Liver (tissue), 9 donors: ENCODE results near the gene GPR171. TPM values are rescaled to one million over a fixed set of nuclear protein-coding genes. Genes with fewer than 3 reads are reported as not detected.

Experiments used
- DNase-seq: peaks from one replicate; pipeline ENCODE4 v3.0.0-alpha.2; 2017; ENCODE audit warnings: low spot score
- H3K27ac ChIP-seq, 2 donors: one replicate each; pipeline ENCODE4 v1.7.0; 2013; ENCODE audit warnings: inconsistent platforms in 2 of 2, low read length in 2 of 2, control low read depth in 1 of 2, low read depth in 1 of 2, mild to moderate bottlenecking in 1 of 2
- H3K27me3 ChIP-seq, 4 donors: one replicate each; pipeline versions ENCODE4 v1.6.1 to v1.7.0; 2013; ENCODE audit warnings: low read length in 3 of 4, inconsistent platforms in 1 of 4, mild to moderate bottlenecking in 1 of 4, moderate library complexity in 1 of 4; ENCODE audit not compliant: control insufficient read depth in 4 of 4, insufficient read depth in 4 of 4
- H3K36me3 ChIP-seq, 4 donors: one replicate each; pipeline versions ENCODE4 v1.6.1 to v1.7.0; 2013; ENCODE audit warnings: low read length in 3 of 4, mild to moderate bottlenecking in 3 of 4, low read depth in 1 of 4, moderate library complexity in 1 of 4; ENCODE audit not compliant: control insufficient read depth in 4 of 4, insufficient read depth in 3 of 4
- H3K4me1 ChIP-seq, 4 donors: one replicate each; pipeline versions ENCODE4 v1.6.1 to v1.7.0; 2013; ENCODE audit warnings: low read length in 3 of 4, mild to moderate bottlenecking in 3 of 4, moderate library complexity in 1 of 4; ENCODE audit not compliant: control insufficient read depth in 4 of 4, insufficient read depth in 4 of 4
- H3K4me3 ChIP-seq, 3 donors: one replicate each; pipeline versions ENCODE4 v1.6.1 to v1.7.0; 2013; ENCODE audit warnings: low read length in 3 of 3, control low read depth in 1 of 3, low read depth in 1 of 3, mild to moderate bottlenecking in 1 of 3
- H3K9ac ChIP-seq, 2 donors: one replicate each; pipeline ENCODE4 v1.7.0; 2013; ENCODE audit warnings: low read length in 2 of 2, mild to moderate bottlenecking in 2 of 2, moderate library complexity in 2 of 2, control low read depth in 1 of 2, low read depth in 1 of 2
- H3K9me3 ChIP-seq, 4 donors: one replicate each; pipeline versions ENCODE4 v1.6.1 to v1.7.0; 2013; ENCODE audit warnings: low read length in 3 of 4; ENCODE audit not compliant: control insufficient read depth in 4 of 4
- EGR1 ChIP-seq, 2 donors: IDR thresholded peaks; 2 replicates each; pipeline ENCODE4 v1.6.1; 2016 to 2018; ENCODE audit warnings: antibody characterized with exemption in 2 of 2, low read depth in 2 of 2
- FOXA2 ChIP-seq: IDR thresholded peaks from 2 replicates; pipeline ENCODE4 v1.6.1; 2016; ENCODE audit warnings: antibody characterized with exemption
- HNF4A ChIP-seq, 2 donors: conservative IDR thresholded peaks; 2 replicates each; pipeline ENCODE4 v1.6.1; 2016; ENCODE audit warnings: antibody characterized with exemption in 2 of 2, mild to moderate bottlenecking in 2 of 2
- JUND ChIP-seq, 2 donors: IDR thresholded peaks; 2 replicates each; pipeline ENCODE4 v1.6.1; 2016; ENCODE audit warnings: antibody characterized with exemption in 2 of 2
- NR2F2 ChIP-seq: IDR thresholded peaks from 2 replicates; pipeline ENCODE4 v1.6.1; 2016; ENCODE audit warnings: antibody characterized with exemption
- RAD21 ChIP-seq, 2 donors: IDR thresholded peaks; 2 replicates each; pipeline ENCODE4 v1.6.1; 2016; ENCODE audit warnings: antibody characterized with exemption in 2 of 2, mild to moderate bottlenecking in 2 of 2
- RXRA ChIP-seq, 2 donors: IDR thresholded peaks; 2 replicates each; pipeline ENCODE4 v1.6.1; 2017 to 2018; ENCODE audit warnings: antibody characterized with exemption in 2 of 2, mild to moderate bottlenecking in 1 of 2
- SP1 ChIP-seq: IDR thresholded peaks from 2 replicates; pipeline ENCODE4 v1.6.1; 2018; ENCODE audit warnings: antibody characterized with exemption, mild to moderate bottlenecking
- TAF1 ChIP-seq: conservative IDR thresholded peaks from 2 replicates; pipeline ENCODE4 v1.6.1; 2016; ENCODE audit warnings: antibody characterized with exemption, mild to moderate bottlenecking
- YY1 ChIP-seq: IDR thresholded peaks from 2 replicates; pipeline ENCODE4 v1.6.1; 2016; ENCODE audit warnings: antibody characterized with exemption, mild to moderate bottlenecking
- WGBS: extraction: QIAGEN DNeasy Blood & Tissue Kit; methylation state at CpG from one replicate; pipeline ENCODE4 v1.1.7; 2013; 5-methylcytosine and 5-hydroxymethylcytosine counted together
- polyA plus RNA-seq, 2 donors: library from polyadenylated mRNA; stranded (reverse) in 1 of 2; unstranded in 1 of 2; fragments of 200-250 nt in 1 of 2; fragments of >200 nt in 1 of 2; fragmentation: Nextera tagmentation in 1 of 2; extraction: Ambion mirVana in 1 of 2; gene quantifications; one replicate each; pipeline versions ENCODE4 v1.2.1 to v1.2.3, GENCODE V29; 2013 to 2015
- total RNA-seq, 2 donors: library from RNA; depleted of rRNA; stranded (reverse); fragments of >200 nt; gene quantifications; one replicate each; pipeline ENCODE4 v1.2.3, GENCODE V29; 2014
- TF ChIP-seq, protein P1 (sequence below): IDR thresholded peaks from 2 replicates; pipeline ENCODE4 v1.6.1; 2016; ENCODE audit warnings: antibody characterized with exemption
- TF ChIP-seq, protein P2 (sequence below): IDR thresholded peaks from 2 replicates; pipeline ENCODE4 v1.6.1; 2016; ENCODE audit warnings: antibody characterized with exemption
- TF ChIP-seq, protein P3 (sequence below): IDR thresholded peaks from 2 replicates; pipeline ENCODE4 v1.6.1; 2016; ENCODE audit warnings: antibody characterized with exemption
- donor health status: healthy.
- donor health status: healthy.
- donor health status: healthy.
- donor health status: healthy.
- donor health status: healthy.

GPR171 gene
- total and polyA plus RNA-seq, 4 donors = 0.19 to 0.56 (median 0.28) TPM

DNA sequence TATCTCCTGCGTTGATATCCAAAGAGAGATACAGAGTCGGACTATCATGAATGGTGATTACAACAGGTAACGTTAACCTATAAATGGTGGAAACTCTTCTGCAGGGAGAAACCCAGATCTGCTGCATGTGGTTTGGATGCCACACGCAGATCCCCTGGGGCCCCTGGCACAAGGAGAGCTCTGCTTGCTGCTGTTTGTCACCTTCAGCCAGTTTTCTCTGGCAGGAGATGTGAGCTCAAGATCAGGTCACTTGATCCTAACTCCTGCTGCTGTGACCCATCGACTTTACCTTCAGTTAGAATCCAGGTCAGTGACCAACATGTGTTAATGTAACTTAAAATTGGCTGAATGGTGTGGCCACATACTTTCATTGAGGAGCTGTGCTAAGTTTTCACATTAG lies 23.8 kb upstream of the GPR171 start (continued):
- no peak for TF ChIP-seq JUND (IDR thresholded peaks at IDR 0.05)
- TF ChIP-seq, protein P1, sequence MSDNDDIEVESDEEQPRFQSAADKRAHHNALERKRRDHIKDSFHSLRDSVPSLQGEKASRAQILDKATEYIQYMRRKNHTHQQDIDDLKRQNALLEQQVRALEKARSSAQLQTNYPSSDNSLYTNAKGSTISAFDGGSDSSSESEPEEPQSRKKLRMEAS = no peak
- TF ChIP-seq NR2F2 = no peak
- TF ChIP-seq YY1 = no peak
- TF ChIP-seq EGR1 (IDR thresholded peaks at IDR 0.05; ENCODE audit: low read depth in 2 of 2) = no peak
- no peak for TF ChIP-seq RXRA (IDR thresholded peaks at IDR 0.05)
- TF ChIP-seq TAF1 = no peak
- TF ChIP-seq, protein P2, sequence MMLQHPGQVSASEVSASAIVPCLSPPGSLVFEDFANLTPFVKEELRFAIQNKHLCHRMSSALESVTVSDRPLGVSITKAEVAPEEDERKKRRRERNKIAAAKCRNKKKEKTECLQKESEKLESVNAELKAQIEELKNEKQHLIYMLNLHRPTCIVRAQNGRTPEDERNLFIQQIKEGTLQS = no peak

DNA sequence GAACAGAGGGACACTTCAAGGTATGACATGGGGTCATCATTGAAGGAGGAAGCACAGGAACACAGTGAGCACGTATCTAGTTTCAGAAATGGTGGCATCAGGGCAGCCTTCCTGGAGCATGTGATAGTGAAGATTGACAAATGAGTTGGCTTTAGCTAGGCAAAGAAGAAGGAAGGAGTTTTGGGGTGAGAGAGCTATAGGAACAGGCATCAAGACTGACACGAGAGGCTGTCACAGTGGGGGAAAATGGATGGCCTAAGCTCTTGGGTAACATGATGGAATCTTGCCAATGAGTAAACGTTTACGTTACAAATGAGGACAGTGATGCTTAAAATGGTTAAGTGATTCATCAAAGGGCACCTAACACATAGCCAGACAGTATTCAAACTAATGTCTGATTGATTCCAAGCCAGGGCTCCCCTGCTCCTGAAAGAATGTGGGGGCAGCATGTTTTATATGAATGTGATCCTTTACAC lies 23.1 kb upstream of the GPR171 start:
- Histone ChIP-seq H3K4me3 (no peak overlapping the region), H3K9me3 (no peaks in the 10 kb centered on the region), H3K4me1 (peaks cover 6 to 27% (median 16%) of the 10 kb centered on the region in 4 donors), H3K27me3 (no peaks in the 10 kb centered on the region), H3K9ac (no peak overlapping the region), H3K36me3 (no peaks in the 10 kb centered on the region), H3K27ac (no peak overlapping the region)
- 30% methylated on average over 4 of the region's 4 CpGs for WGBS
- no peak for DNase-seq
- TF ChIP-seq TAF1 (no peak), YY1 (peak; percentile 70)

DNA sequence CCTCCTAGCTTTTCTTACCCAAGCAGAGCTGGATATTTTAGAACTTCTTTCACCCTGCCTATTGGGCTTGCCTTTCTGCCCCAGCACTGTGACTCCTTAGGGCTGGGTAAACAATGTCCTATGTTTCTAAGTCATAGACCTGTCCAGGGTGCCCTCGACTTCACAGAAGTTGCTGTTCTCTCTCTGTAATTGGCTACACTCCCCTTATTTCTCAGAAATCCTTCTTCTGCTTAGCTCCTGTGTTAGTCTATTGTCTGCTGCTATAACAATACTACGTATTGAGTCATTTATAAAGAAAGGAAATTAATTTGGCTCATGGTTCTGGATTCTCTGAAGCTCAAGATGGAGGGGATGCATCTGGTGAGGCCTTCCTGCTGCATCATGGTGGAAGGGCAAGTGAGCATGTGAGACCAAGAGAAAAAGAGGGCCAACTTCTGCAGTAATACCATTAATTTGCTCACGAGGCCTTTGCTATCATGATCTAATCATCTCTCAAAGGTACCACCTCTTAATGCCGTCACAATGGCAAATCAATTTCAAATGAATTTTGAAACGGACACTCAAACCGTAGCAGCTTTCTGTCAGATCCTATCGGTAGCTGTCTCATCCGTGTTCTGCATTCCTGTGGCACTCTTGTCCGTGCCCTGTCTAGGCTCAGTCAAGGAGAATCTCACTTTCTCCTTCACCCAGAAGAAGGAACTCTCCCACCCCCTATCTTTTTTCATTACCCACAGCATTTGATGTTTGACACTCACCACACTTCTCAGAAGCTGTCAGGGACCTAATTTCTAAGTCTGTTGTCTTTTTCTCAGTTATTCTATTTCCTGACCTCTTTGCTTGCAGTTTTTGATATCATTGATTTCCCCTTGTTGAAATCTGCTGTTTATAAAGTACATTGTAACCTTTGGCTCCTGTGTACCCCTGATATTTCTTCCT lies 22.3 kb upstream of the GPR171 start:
- no peak overlapping the region for H3K27ac ChIP-seq
- 78% methylated on average over 9 of the region's 9 CpGs for WGBS

DNA sequence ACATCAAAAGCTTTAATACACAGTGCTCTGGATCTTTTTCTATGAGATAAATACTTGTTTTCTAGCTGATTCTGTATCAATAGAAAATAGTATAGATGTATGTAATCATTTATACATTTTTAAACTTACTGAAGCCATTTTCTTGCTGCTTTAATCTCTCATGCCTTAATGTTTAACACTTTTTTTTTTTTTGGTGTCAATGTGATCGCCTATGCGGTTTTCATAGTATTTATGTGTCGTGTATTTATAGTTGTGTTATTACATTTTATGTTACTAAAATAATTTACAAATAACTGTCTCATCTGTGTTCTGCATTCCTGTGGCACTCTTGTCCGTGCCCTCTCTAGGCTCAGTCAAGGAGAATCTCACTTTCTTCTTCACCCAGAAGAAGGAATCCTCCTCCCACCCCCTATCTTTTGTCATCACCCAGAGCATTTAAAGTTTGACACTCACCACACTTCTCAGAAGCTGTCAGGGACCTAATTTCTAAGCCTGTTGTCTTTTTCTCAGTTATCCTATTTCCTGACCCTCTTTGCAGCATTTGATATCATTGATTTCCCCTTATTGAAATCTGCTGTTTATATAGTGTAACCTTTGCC lies 21.4 kb upstream of the GPR171 start:
- Histone ChIP-seq H3K27ac (no peak overlapping the region), H3K9ac (no peak overlapping the region), H3K4me3 (no peak overlapping the region), H3K27me3 (no peaks in the 10 kb centered on the region), H3K4me1 (peaks cover 7 to 27% (median 16%) of the 10 kb centered on the region in 4 donors), H3K36me3 (no peaks in the 10 kb centered on the region), H3K9me3 (no peaks in the 10 kb centered on the region)
- TF ChIP-seq SP1 (peak; percentile 27), NR2F2 (no peak), HNF4A (conservative IDR thresholded peaks at IDR 0.05) (peak in 1 of 2 donors; percentile 52), YY1 (no peak), JUND (IDR thresholded peaks at IDR 0.05) (no peak), FOXA2 (no peak), TAF1 (no peak)
- TF ChIP-seq, protein P3, sequence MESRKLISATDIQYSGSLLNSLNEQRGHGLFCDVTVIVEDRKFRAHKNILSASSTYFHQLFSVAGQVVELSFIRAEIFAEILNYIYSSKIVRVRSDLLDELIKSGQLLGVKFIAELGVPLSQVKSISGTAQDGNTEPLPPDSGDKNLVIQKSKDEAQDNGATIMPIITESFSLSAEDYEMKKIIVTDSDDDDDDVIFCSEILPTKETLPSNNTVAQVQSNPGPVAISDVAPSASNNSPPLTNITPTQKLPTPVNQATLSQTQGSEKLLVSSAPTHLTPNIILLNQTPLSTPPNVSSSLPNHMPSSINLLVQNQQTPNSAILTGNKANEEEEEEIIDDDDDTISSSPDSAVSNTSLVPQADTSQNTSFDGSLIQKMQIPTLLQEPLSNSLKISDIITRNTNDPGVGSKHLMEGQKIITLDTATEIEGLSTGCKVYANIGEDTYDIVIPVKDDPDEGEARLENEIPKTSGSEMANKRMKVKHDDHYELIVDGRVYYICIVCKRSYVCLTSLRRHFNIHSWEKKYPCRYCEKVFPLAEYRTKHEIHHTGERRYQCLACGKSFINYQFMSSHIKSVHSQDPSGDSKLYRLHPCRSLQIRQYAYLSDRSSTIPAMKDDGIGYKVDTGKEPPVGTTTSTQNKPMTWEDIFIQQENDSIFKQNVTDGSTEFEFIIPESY = no peak
- 91% methylated on average over 4 of the region's 4 CpGs for WGBS
- no peak for DNase-seq

More for the DNA sequence above, 22.3 kb upstream of the GPR171 start:
- Histone ChIP-seq H3K36me3 (no peaks in the 10 kb centered on the region), H3K4me1 (peaks cover 6 to 27% (median 16%) of the 10 kb centered on the region in 4 donors), H3K27me3 (no peaks in the 10 kb centered on the region), H3K9ac (no peak overlapping the region), H3K4me3 (no peak overlapping the region), H3K9me3 (no peaks in the 10 kb centered on the region)
- no peak for DNase-seq
- TF ChIP-seq FOXA2 (no peak), RXRA (IDR thresholded peaks at IDR 0.05) (no peak), NR2F2 (no peak), SP1 (no peak), YY1 (no peak), RAD21 (IDR thresholded peaks at IDR 0.05) (no peak)
- TF ChIP-seq, protein P1 = no peak
